Smooth muscle cell (in vitro differentiated cells): ENCODE measurements around the gene STUB1. TPM values are rescaled to one million over a fixed set of nuclear protein-coding genes. Genes with fewer than 3 reads are reported as not detected.

ENCODE experiments used
- DNase-seq: peaks from one replicate; lab custom pipeline; 2025; ENCODE audit not compliant: unreplicated experiment; lab: John Stamatoyannopoulos, UW
- H2AFZ ChIP-seq: fragments of 200-600 bp; sonication (generic); 2 replicates; pipeline ENCODE4 v1.6.0; 2016; ENCODE audit warnings: antibody characterized with exemption, low read depth, mild to moderate bottlenecking
- H3F3A ChIP-seq: fragments of 200-600 bp; sonication (generic); 2 replicates; pipeline ENCODE4 v1.6.0; 2017; ENCODE audit warnings: antibody characterized with exemption, low read depth
- H3K27ac ChIP-seq: fragments of 200-600 bp; sonication (generic); 2 replicates; pipeline ENCODE4 v1.5.1; 2016; ENCODE audit warnings: low read depth, mild to moderate bottlenecking
- H3K27me3 ChIP-seq: fragments of 200-600 bp; sonication (generic); 2 replicates; pipeline ENCODE4 v1.6.1; 2016; ENCODE audit warnings: low read depth, mild to moderate bottlenecking
- H3K36me3 ChIP-seq: fragments of 200-600 bp; sonication (generic); 2 replicates; pipeline ENCODE4 v1.5.1; 2016; ENCODE audit warnings: low read depth
- H3K4me1 ChIP-seq: fragments of 200-600 bp; sonication (generic); 2 replicates; pipeline ENCODE4 v1.5.1; 2016; ENCODE audit warnings: low read depth
- H3K4me2 ChIP-seq: fragments of 200-600 bp; sonication (generic); 2 replicates; pipeline ENCODE4 v1.6.0; 2016; ENCODE audit warnings: mild to moderate bottlenecking
- H3K4me3 ChIP-seq: fragments of 200-600 bp; sonication (generic); 2 replicates; pipeline ENCODE4 v1.5.1; 2016; ENCODE audit warnings: mild to moderate bottlenecking
- H3K79me2 ChIP-seq: fragments of 200-600 bp; sonication (generic); 2 replicates; pipeline ENCODE4 v1.6.0; 2016; ENCODE audit warnings: low read depth, mild to moderate bottlenecking
- H3K9ac ChIP-seq: fragments of 200-600 bp; sonication (generic); 2 replicates; pipeline ENCODE4 v1.6.0; 2016; ENCODE audit warnings: low read depth
- H3K9me3 ChIP-seq: fragments of 200-600 bp; sonication (generic); replicated peaks from 2 replicates; pipeline ENCODE4 v1.5.1; 2016; ENCODE audit warnings: low read depth
- H4K20me1 ChIP-seq: fragments of 200-600 bp; sonication (generic); 2 replicates; pipeline ENCODE4 v1.6.0; 2016; ENCODE audit warnings: low read depth
- CTCF ChIP-seq: fragments of 200-600 bp; sonication (generic); IDR thresholded peaks from 2 replicates; pipeline ENCODE4 v1.5.1; 2017; ENCODE audit warnings: borderline replicate concordance, mild to moderate bottlenecking, antibody characterized with exemption; ENCODE audit not compliant: insufficient read depth, poor library complexity, severe bottlenecking
- WGBS: methylation state at CpG from one replicate; pipeline ENCODE4 v1.1.7; 2016; ENCODE audit warnings: low lambda C conversion rate; 5-methylcytosine and 5-hydroxymethylcytosine counted together
- polyA plus RNA-seq: library from polyadenylated mRNA; unstranded; fragments of >200 nt; fragmentation: Nextera tagmentation; extraction: Ambion mirVana; gene quantifications from 2 replicates; pipeline ENCODE4 v1.2.1, GENCODE V29; 2016
- total RNA-seq: library from RNA; depleted of rRNA; stranded (reverse); fragments of >200 nt; gene quantifications from 2 replicates; pipeline ENCODE4 v1.2.3, GENCODE V29; 2014

STUB1 gene
- total and polyA plus RNA-seq, 2 experiments from 2014 or later: 99.0 to 196 TPM

- 4% methylated on average over 40 of the region's 64 CpGs for WGBS
- H3K27ac ChIP-seq: no peak overlapping the region
- H3K4me1 ChIP-seq: peaks cover 12% of the 10 kb centered on the region
- H3K4me3 ChIP-seq: no peak overlapping the region
- H4K20me1 ChIP-seq: no peaks in the 10 kb centered on the region
- peaks cover 6% of the 10 kb centered on the region for H3K79me2 ChIP-seq
- H2AFZ ChIP-seq: no peak overlapping the region
- no peak for DNase-seq
- no peaks in the 10 kb centered on the region for H3K36me3 ChIP-seq
- H3F3A ChIP-seq: no peaks in the 10 kb centered on the region
- H3K4me2 ChIP-seq: no peak overlapping the region
- no peak for TF ChIP-seq CTCF
- no peaks in the 10 kb centered on the region for H3K9me3 ChIP-seq
- H3K27me3 ChIP-seq: peaks cover 71% of the 10 kb centered on the region
- no peak overlapping the region for H3K9ac ChIP-seq
These were observed 14.1 kb downstream of the STUB1 start for GRCh38 chr16:694187-694862.

DNA sequence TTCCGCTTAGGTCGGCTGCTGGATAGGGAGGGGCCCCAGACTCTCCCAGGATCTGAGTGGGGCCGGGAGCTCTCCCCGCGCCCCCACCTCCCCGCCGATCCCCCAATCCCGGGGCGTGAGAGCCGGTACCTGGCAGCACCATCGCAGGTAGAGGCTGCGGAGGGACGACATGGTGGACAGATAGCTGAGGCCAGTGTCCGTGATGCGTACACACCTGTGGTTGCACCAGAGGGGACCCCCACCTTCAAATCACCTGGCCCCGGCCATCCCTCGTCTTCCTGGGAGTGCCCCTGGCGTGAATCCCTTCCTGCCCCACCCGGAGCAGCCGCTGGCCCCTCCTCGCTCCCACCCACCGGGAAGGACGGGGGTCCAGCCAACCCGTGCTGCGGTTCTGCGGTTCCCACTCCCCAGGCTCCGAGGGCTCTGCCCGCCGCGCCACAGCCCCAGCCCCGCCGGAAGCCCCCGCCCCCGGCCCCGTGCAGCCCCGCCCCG, 14.7 kb downstream of the STUB1 start:
- 2% methylated on average over 25 of the region's 37 CpGs for WGBS
- Histone ChIP-seq H3K79me2 (peaks cover under 1% of the 10 kb centered on the region), H3F3A (no peaks in the 10 kb centered on the region), H3K4me2 (no peak overlapping the region), H3K4me3 (no peak overlapping the region), H3K36me3 (no peaks in the 10 kb centered on the region), H3K9ac (no peak overlapping the region), H2AFZ (no peak overlapping the region), H3K9me3 (no peaks in the 10 kb centered on the region), H3K4me1 (peaks cover 6% of the 10 kb centered on the region), H4K20me1 (no peaks in the 10 kb centered on the region), H3K27ac (no peak overlapping the region), H3K27me3 (peaks cover 77% of the 10 kb centered on the region)
- DNase-seq: no peak
- no peak for TF ChIP-seq CTCF

GRCh38 chr16:695355-696089, 15.3 kb downstream of the STUB1 start:
- no peak for DNase-seq
- peaks cover 83% of the 10 kb centered on the region for H3K27me3 ChIP-seq
- 15% methylated on average over 60 of the region's 71 CpGs for WGBS

More at GRCh38 chr16:695355-696089, 15.3 kb downstream of the STUB1 start:
- Histone ChIP-seq H2AFZ (no peak overlapping the region), H3K9ac (no peak overlapping the region), H3K27ac (no peak overlapping the region), H3K4me2 (peak overlapping the region; percentile 31), H4K20me1 (no peaks in the 10 kb centered on the region), H3K4me1 (peaks cover 6% of the 10 kb centered on the region), H3K9me3 (no peaks in the 10 kb centered on the region), H3K4me3 (no peak overlapping the region), H3F3A (no peaks in the 10 kb centered on the region), H3K79me2 (no peaks in the 10 kb centered on the region), H3K36me3 (no peaks in the 10 kb centered on the region)
- no peak for TF ChIP-seq CTCF
